Measurements from ENCODE around the gene ITPR3. TPM values are rescaled to one million over a fixed set of nuclear protein-coding genes. Genes with fewer than 3 reads are reported as not detected.

Gene ITPR3
- total and polyA plus RNA-seq, 2 of the 13 experiments (the other 11 are each of a cell fraction or from before 2014, with no cell fraction given) = 3.8 to 21.4 TPM

DNA sequence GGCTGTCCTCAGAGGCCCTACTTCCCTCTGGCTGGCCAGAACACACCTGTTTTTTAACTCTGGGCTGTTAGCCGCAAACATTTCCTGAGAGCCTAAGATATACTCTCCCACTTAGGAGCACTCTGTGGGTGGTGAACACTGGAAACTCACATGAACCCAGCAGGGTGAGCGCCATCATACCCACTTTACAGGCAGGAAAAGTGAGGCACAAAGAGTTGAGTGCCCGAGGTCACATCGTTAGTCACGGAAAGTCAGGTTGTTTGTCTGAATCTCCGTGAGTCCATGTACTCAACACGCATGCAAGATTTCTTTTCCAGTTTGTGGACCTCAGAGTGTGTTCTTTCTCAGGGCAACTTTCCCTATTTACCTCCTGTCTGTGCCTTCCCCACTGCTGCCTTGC lies 43.0 kb upstream of the ITPR3 start (continued):
- TF ChIP-seq, protein P1, sequence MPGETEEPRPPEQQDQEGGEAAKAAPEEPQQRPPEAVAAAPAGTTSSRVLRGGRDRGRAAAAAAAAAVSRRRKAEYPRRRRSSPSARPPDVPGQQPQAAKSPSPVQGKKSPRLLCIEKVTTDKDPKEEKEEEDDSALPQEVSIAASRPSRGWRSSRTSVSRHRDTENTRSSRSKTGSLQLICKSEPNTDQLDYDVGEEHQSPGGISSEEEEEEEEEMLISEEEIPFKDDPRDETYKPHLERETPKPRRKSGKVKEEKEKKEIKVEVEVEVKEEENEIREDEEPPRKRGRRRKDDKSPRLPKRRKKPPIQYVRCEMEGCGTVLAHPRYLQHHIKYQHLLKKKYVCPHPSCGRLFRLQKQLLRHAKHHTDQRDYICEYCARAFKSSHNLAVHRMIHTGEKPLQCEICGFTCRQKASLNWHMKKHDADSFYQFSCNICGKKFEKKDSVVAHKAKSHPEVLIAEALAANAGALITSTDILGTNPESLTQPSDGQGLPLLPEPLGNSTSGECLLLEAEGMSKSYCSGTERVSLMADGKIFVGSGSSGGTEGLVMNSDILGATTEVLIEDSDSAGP (CRISPR knock-in tag; IDR thresholded peaks at IDR 0.05; ENCODE audit: borderline replicate concordance) = no peak
- no peak for TF ChIP-seq KDM3A (CRISPR knock-in tag; IDR thresholded peaks at IDR 0.05; ENCODE audit: low read depth)
- TF ChIP-seq, protein P2, sequence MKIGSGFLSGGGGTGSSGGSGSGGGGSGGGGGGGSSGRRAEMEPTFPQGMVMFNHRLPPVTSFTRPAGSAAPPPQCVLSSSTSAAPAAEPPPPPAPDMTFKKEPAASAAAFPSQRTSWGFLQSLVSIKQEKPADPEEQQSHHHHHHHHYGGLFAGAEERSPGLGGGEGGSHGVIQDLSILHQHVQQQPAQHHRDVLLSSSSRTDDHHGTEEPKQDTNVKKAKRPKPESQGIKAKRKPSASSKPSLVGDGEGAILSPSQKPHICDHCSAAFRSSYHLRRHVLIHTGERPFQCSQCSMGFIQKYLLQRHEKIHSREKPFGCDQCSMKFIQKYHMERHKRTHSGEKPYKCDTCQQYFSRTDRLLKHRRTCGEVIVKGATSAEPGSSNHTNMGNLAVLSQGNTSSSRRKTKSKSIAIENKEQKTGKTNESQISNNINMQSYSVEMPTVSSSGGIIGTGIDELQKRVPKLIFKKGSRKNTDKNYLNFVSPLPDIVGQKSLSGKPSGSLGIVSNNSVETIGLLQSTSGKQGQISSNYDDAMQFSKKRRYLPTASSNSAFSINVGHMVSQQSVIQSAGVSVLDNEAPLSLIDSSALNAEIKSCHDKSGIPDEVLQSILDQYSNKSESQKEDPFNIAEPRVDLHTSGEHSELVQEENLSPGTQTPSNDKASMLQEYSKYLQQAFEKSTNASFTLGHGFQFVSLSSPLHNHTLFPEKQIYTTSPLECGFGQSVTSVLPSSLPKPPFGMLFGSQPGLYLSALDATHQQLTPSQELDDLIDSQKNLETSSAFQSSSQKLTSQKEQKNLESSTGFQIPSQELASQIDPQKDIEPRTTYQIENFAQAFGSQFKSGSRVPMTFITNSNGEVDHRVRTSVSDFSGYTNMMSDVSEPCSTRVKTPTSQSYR (CRISPR knock-in tag; IDR thresholded peaks at IDR 0.05; ENCODE audit: borderline replicate concordance) = no peak
- TF ChIP-seq, protein P3, sequence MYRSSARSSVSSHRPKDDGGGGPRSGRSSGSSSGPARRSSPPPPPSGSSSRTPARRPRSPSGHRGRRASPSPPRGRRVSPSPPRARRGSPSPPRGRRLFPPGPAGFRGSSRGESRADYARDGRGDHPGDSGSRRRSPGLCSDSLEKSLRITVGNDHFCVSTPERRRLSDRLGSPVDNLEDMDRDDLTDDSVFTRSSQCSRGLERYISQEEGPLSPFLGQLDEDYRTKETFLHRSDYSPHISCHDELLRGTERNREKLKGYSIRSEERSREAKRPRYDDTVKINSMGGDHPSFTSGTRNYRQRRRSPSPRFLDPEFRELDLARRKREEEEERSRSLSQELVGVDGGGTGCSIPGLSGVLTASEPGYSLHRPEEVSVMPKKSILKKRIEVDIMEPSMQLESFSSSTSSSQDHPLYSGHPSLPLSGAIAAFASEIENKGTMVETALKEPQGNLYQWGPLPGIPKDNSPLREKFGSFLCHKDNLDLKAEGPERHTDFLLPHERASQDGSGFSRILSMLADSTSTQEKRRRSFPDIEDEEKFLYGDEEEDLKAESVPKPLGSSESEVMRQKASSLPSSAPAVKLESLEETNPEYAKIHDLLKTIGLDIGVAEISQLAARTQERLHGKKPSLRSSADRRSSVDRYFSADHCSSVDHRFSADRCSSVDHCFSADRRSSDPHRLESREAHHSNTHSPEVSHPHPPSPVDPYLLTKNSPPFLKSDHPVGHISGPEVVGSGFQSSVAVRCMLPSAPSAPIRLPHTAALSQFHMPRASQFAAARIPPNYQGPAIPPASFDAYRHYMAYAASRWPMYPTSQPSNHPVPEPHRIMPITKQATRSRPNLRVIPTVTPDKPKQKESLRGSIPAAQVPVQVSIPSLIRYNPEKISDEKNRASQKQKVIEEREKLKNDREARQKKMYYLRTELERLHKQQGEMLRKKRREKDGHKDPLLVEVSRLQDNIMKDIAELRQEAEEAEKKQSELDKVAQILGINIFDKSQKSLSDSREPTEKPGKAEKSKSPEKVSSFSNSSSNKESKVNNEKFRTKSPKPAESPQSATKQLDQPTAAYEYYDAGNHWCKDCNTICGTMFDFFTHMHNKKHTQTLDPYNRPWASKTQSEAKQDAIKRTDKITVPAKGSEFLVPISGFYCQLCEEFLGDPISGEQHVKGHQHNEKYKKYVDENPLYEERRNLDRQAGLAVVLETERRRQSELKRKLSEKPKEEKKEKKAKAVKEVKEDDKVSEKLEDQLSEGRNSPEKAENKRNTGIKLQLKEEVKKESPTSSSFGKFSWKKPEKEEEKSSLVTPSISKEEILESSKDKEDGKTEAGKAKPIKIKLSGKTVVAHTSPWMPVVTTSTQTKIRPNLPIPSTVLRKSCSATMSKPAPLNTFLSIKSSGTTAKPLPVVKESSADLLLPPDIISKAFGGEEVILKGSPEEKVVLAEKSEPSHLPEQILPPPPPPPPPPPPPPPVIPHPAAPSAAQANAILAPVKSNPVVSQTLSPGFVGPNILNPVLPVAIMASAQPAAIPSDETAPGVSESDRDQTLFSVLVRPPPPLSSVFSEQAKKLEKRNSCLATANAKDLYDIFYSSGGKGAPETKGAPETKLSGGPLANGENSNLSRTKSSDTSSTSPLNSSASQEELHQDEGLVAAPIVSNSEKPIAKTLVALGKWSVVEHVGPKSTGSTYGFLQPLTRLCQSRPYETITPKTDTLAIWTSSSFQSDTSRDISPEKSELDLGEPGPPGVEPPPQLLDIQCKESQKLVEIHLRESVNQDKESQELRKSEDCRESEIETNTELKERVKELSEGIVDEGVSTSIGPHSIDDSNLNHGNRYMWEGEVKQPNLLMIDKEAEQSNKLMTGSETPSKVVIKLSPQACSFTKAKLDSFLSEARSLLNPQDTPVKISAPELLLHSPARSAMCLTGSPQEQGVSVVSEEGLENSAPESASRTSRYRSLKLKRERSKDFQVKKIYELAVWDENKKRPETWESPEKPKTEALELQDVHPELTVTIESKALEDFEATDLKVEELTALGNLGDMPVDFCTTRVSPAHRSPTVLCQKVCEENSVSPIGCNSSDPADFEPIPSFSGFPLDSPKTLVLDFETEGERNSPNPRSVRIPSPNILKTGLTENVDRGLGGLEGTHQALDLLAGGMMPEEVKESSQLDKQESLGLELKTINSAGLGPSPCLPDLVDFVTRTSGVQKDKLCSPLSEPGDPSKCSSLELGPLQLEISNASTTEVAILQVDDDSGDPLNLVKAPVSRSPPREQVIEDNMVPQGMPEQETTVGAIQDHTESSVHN (CRISPR knock-in tag; IDR thresholded peaks at IDR 0.05) = no peak

Measured in HepG2 (cell line).